NCI-H82 treated with DMSO at 0.1 percent for 48 hours (cell line): Measurements from ENCODE around the gene WFS1.

Source experiments
- DNase-seq: peaks from one replicate; lab custom pipeline; 2025; ENCODE audit not compliant: unreplicated experiment; lab: John Stamatoyannopoulos, UW

WFS1 gene

GRCh38 chr4:6269616-6270511 is at the start of gene WFS1:
Gene WFS1, plus strand, starts transcription at chr4:6269850. Its CDS starts 7,606 bp downstream, at chr4:6277456.
- DNase-seq: peak; percentile 67

GRCh38 chr4:6221301-6221850 is 48.3 kb upstream of the WFS1 start:
- no peak for DNase-seq

GRCh38 chr4:6221851-6222760 is 47.5 kb upstream of the WFS1 start:
- DNase-seq: no peak

GRCh38 chr4:6222761-6223292 is 46.8 kb upstream of the WFS1 start:
- DNase-seq: peak; percentile 41

- no peak for DNase-seq
Observed at GRCh38 chr4:6224735-6225134, 44.9 kb upstream of the WFS1 start.

GRCh38 chr4:6225469-6225868 is 44.2 kb upstream of the WFS1 start:
- DNase-seq: no peak

- DNase-seq: no peak
Observed at GRCh38 chr4:6226506-6226905, 43.1 kb upstream of the WFS1 start.

- DNase-seq: no peak
Observed at GRCh38 chr4:6227412-6228157, 42.1 kb upstream of the WFS1 start.

- no peak for DNase-seq
Observed at GRCh38 chr4:6228158-6229067, 41.2 kb upstream of the WFS1 start.

- DNase-seq: no peak
Observed at GRCh38 chr4:6229095-6229494, 40.6 kb upstream of the WFS1 start.

GRCh38 chr4:6229671-6230501 is 39.8 kb upstream of the WFS1 start:
- DNase-seq: no peak

- DNase-seq: no peak
Observed at GRCh38 chr4:6230502-6230785, 39.2 kb upstream of the WFS1 start.

- no peak for DNase-seq
Observed at GRCh38 chr4:6230827-6231662, 38.6 kb upstream of the WFS1 start.

- DNase-seq: no peak
Observed at GRCh38 chr4:6231663-6232165, 37.9 kb upstream of the WFS1 start.

GRCh38 chr4:6232836-6233785 is 36.5 kb upstream of the WFS1 start:
- DNase-seq: no peak

GRCh38 chr4:6233929-6234328 is 35.7 kb upstream of the WFS1 start:
- DNase-seq: no peak

GRCh38 chr4:6235012-6235411 is 34.6 kb upstream of the WFS1 start:
- no peak for DNase-seq
